Adipocyte (in vitro differentiated cells): ENCODE data around the gene PACC1.
"Not testable (repeated sequence)": the region's sequence is repeated elsewhere in the genome, so short reads cannot be mapped to it uniquely, and the experiment has no call there.

Experiments used
- DNase-seq: peaks from one replicate; pipeline ENCODE4 v3.0.0-alpha.2; 2015; ENCODE audit warnings: low read depth
- H3K27me3 ChIP-seq: replicated peaks from 2 replicates; pipeline ENCODE4 v1.7.0; 2013; ENCODE audit warnings: mild to moderate bottlenecking, low read length, moderate library complexity; ENCODE audit not compliant: control insufficient read depth, insufficient read depth
- H3K36me3 ChIP-seq: 2 replicates; pipeline ENCODE4 v1.7.0; 2013; ENCODE audit warnings: low read length, mild to moderate bottlenecking, moderate library complexity; ENCODE audit not compliant: control insufficient read depth, insufficient read depth, severe bottlenecking
- H3K4me1 ChIP-seq: 2 replicates; pipeline ENCODE4 v1.7.0; 2013; ENCODE audit warnings: mild to moderate bottlenecking, low read length, moderate library complexity; ENCODE audit not compliant: control insufficient read depth, insufficient read depth
- H3K4me3 ChIP-seq: 2 replicates; pipeline ENCODE4 v1.7.0; 2013; ENCODE audit warnings: mild to moderate bottlenecking, low read length, moderate library complexity
- H3K9ac ChIP-seq: 2 replicates; pipeline ENCODE4 v1.7.0; 2013; ENCODE audit warnings: mild to moderate bottlenecking, low read length, moderate library complexity
- H3K9me3 ChIP-seq: 2 replicates; pipeline ENCODE4 v1.7.0; 2013; ENCODE audit warnings: mild to moderate bottlenecking, low read length, moderate library complexity; ENCODE audit not compliant: control insufficient read depth

Gene PACC1

GRCh38 chr1:212321031-212321430, 93.7 kb downstream of the PACC1 start:
- H3K27me3 ChIP-seq: not testable (repeated sequence)

GRCh38 chr1:212317916-212318315, 96.8 kb downstream of the PACC1 start:
- H3K9me3 ChIP-seq: no peaks in the 10 kb centered on the region
- no peak for DNase-seq
- no peak overlapping the region for H3K9ac ChIP-seq
- H3K4me3 ChIP-seq: no peak overlapping the region
- H3K36me3 ChIP-seq: no peaks in the 10 kb centered on the region
- H3K4me1 ChIP-seq: peaks cover 16% of the 10 kb centered on the region
- H3K27me3 ChIP-seq: no peaks in the 10 kb centered on the region

More at GRCh38 chr1:212321031-212321430, 93.7 kb downstream of the PACC1 start:
- not testable (repeated sequence) for H3K4me1 ChIP-seq, H3K9ac ChIP-seq, DNase-seq, H3K9me3 ChIP-seq, H3K4me3 ChIP-seq, H3K36me3 ChIP-seq

- no peaks in the 10 kb centered on the region for H3K36me3 ChIP-seq
- H3K4me1 ChIP-seq: peaks cover 16% of the 10 kb centered on the region
- peak; percentile 42 for DNase-seq
- no peak overlapping the region for H3K4me3 ChIP-seq
- no peaks in the 10 kb centered on the region for H3K9me3 ChIP-seq
- no peak overlapping the region for H3K9ac ChIP-seq
- H3K27me3 ChIP-seq: no peaks in the 10 kb centered on the region
Measured at GRCh38 chr1:212315907-212316306, 98.8 kb downstream of the PACC1 start.

GRCh38 chr1:212315184-212315583, 99.5 kb downstream of the PACC1 start:
- Histone ChIP-seq H3K4me1 (peaks cover 21% of the 10 kb centered on the region), H3K9me3 (no peaks in the 10 kb centered on the region), H3K9ac (no peak overlapping the region), H3K27me3 (no peaks in the 10 kb centered on the region), H3K36me3 (no peaks in the 10 kb centered on the region), H3K4me3 (no peak overlapping the region)
- no peak for DNase-seq
